Caco-2 (cell line): Measurements from ENCODE around the gene RPS6KA2. TPM values are rescaled to one million over a fixed set of nuclear protein-coding genes. Genes with fewer than 3 reads are reported as not detected.

Experiments
- BruUV-seq: library from RNA; stranded (reverse); fragments of 400-500 nt; replicated peaks from 2 replicates; lab custom pipeline; 2021; lab: Mats Ljungman, UMichigan
- CTCF ChIA-PET: fragments of 300-600 bp; sonication (Branson Sonifier 250); formaldehyde crosslinking; loops from one replicate; lab custom pipeline; 2022; ENCODE audit warnings: antibody characterized with exemption; lab: Charles Lee
- POLR2A ChIA-PET: fragments of 300-600 bp; sonication (Branson Sonifier 250); formaldehyde crosslinking; loops from one replicate; lab custom pipeline; 2022; ENCODE audit warnings: antibody characterized with exemption; lab: Charles Lee
- DNase-seq, 2 experiments: peaks; one replicate each; pipeline versions ENCODE4 v3.0.0 to v3.0.0-alpha.2; 2020 to 2022
- H3K27me3 ChIP-seq: replicated peaks from 2 replicates; pipeline ENCODE4 v1.6.0; 2011; ENCODE audit warnings: low read length; ENCODE audit not compliant: control insufficient read depth, insufficient read depth
- H3K36me3 ChIP-seq: 2 replicates; pipeline ENCODE4 v1.5.1; 2011; ENCODE audit warnings: low read length; ENCODE audit not compliant: control insufficient read depth, insufficient read depth
- H3K4me1 ChIP-seq: fragments of 250-450 bp; sonication (Bioruptor Pico); 2 replicates; pipeline ENCODE4 v1.5.1; 2020; ENCODE audit warnings: mild to moderate bottlenecking
- H3K4me3 ChIP-seq: 2 replicates; pipeline ENCODE4 v1.5.1; 2011; ENCODE audit warnings: low read depth, mild to moderate bottlenecking, control low read depth, low read length
- H3K9me3 ChIP-seq: fragments of 250-450 bp; sonication (Bioruptor Pico); 2 replicates; pipeline ENCODE4 v1.5.1; 2020; ENCODE audit warnings: mild to moderate bottlenecking, moderate library complexity
- H3K27ac Mint-ChIP-seq: one replicate; pipeline ENCODE4 v1.8.0; 2022; ENCODE audit warnings: mixed read lengths; ENCODE audit not compliant: unreplicated experiment
- H3K27me3 Mint-ChIP-seq: one replicate; pipeline ENCODE4 v1.8.0; 2022; ENCODE audit warnings: mixed read lengths; ENCODE audit not compliant: insufficient read depth, unreplicated experiment
- H3K36me3 Mint-ChIP-seq: one replicate; pipeline ENCODE4 v1.8.0; 2022; ENCODE audit warnings: mild to moderate bottlenecking, mixed read lengths; ENCODE audit not compliant: insufficient read depth, unreplicated experiment
- H3K4me1 Mint-ChIP-seq: one replicate; pipeline ENCODE4 v1.8.0; 2022; ENCODE audit warnings: low read depth, mixed read lengths; ENCODE audit not compliant: unreplicated experiment
- H3K4me3 Mint-ChIP-seq: one replicate; pipeline ENCODE4 v1.8.0; 2022; ENCODE audit warnings: mild to moderate bottlenecking, moderate library complexity, mixed read lengths; ENCODE audit not compliant: unreplicated experiment
- H3K9me3 Mint-ChIP-seq: one replicate; pipeline ENCODE4 v1.8.0; 2022; ENCODE audit warnings: mixed read lengths; ENCODE audit not compliant: unreplicated experiment
- CTCF ChIP-seq, 2 experiments: fragments of 200-600 bp in 1 of 2; IDR thresholded peaks; 1 replicate in 1 of 2; 2 replicates in 1 of 2; pipeline versions ENCODE4 v1.5.1 to v1.8.0; 2011 to 2022; ENCODE audit warnings: antibody characterized with exemption in 1 of 2, control low read depth in 1 of 2, inconsistent platforms in 1 of 2, low read depth in 1 of 2, low read length in 1 of 2, mild to moderate bottlenecking in 1 of 2, moderate library complexity in 1 of 2; ENCODE audit not compliant: insufficient read depth in 1 of 2, severe bottlenecking in 1 of 2, unreplicated experiment in 1 of 2
- intact Hi-C: fragments of 100-400 bp; cut with micrococcal nuclease; formaldehyde crosslinking; loops from one replicate; pipeline ENCODE4 v1.10.0; 2022; ENCODE audit not compliant: unreplicated experiment
- total RNA-seq: library from RNA; stranded (reverse); gene quantifications from 2 replicates; pipeline ENCODE4 v1.2.3, GENCODE V29; 2022

The RPS6KA2 gene
- total RNA-seq, 1 experiment from 2014 or later, result 5.6 TPM

GRCh38 chr6:166608774-166609173, 18.3 kb downstream of the RPS6KA2 start:
- no peak for DNase-seq
- Mint-ChIP-seq H3K4me3 (no peak overlapping the region), H3K9me3 (no peaks in the 10 kb centered on the region), H3K36me3 (no peaks in the 10 kb centered on the region), H3K4me1 (no peaks in the 10 kb centered on the region), H3K27ac (no peak overlapping the region), H3K27me3 (peaks cover 5% of the 10 kb centered on the region)
- no TSS peak for BruUV-seq
- intact Hi-C loops, result no loop called here
- H3K9me3 ChIP-seq, result no peaks in the 10 kb centered on the region
- H3K4me3 ChIP-seq, result no peak overlapping the region
- no peaks in the 10 kb centered on the region for H3K36me3 ChIP-seq
- no peaks in the 10 kb centered on the region for H3K4me1 ChIP-seq
- H3K27me3 ChIP-seq, result no peaks in the 10 kb centered on the region; the same call in 1 of the 2 replicates
- no peak for TF ChIP-seq CTCF (IDR thresholded peaks at IDR 0.05; ENCODE audit: insufficient read depth in 1 of 2, low read depth in 1 of 2, low read length in 1 of 2, severe bottlenecking in 1 of 2, unreplicated experiment in 1 of 2)
- ChIA-PET CTCF (no interaction called here), POLR2A (no interaction called here)

GRCh38 chr6:166605752-166606151, 21.3 kb downstream of the RPS6KA2 start:
- H3K36me3 Mint-ChIP-seq, result no peaks in the 10 kb centered on the region
- POLR2A ChIA-PET, result no interaction called here
- no peaks in the 10 kb centered on the region for H3K9me3 Mint-ChIP-seq
- H3K4me3 Mint-ChIP-seq, result no peak overlapping the region
- H3K27me3 Mint-ChIP-seq, result peaks cover 11% of the 10 kb centered on the region
- BruUV-seq, result no TSS peak
- DNase-seq, result no peak
- intact Hi-C loops, result no loop called here
- H3K4me1 Mint-ChIP-seq, result no peaks in the 10 kb centered on the region
- H3K36me3 ChIP-seq, result no peaks in the 10 kb centered on the region
- CTCF ChIA-PET, result no interaction called here
- no peak overlapping the region for H3K27ac Mint-ChIP-seq
- H3K27me3 ChIP-seq, result no peaks in the 10 kb centered on the region; the same call in none of the 2 replicates
- H3K4me3 ChIP-seq, result no peak overlapping the region
- H3K9me3 ChIP-seq, result no peaks in the 10 kb centered on the region
- H3K4me1 ChIP-seq, result no peaks in the 10 kb centered on the region
- no peak for TF ChIP-seq CTCF (IDR thresholded peaks at IDR 0.05; ENCODE audit: insufficient read depth in 1 of 2, low read depth in 1 of 2, low read length in 1 of 2, severe bottlenecking in 1 of 2, unreplicated experiment in 1 of 2)

GRCh38 chr6:166604911-166605310, 22.1 kb downstream of the RPS6KA2 start:
- no peaks in the 10 kb centered on the region; the same call in none of the 2 replicates for H3K27me3 ChIP-seq
- H3K4me1 ChIP-seq, result no peaks in the 10 kb centered on the region
- no peaks in the 10 kb centered on the region for H3K9me3 Mint-ChIP-seq
- no peaks in the 10 kb centered on the region for H3K36me3 ChIP-seq
- H3K9me3 ChIP-seq, result no peaks in the 10 kb centered on the region
- ChIA-PET CTCF (no interaction called here), POLR2A (interaction anchor here (0.5 kb wide), 1 partner anchor 21 kb away, joined by 3 read pairs; no protein-coding TSS in a partner anchor)
- no peak for DNase-seq
- no peak overlapping the region for H3K4me3 ChIP-seq
- no TSS peak for BruUV-seq
- intact Hi-C loops, result no loop called here
- H3K4me1 Mint-ChIP-seq, result no peaks in the 10 kb centered on the region
- H3K27ac Mint-ChIP-seq, result no peak overlapping the region
- TF ChIP-seq CTCF (IDR thresholded peaks at IDR 0.05; ENCODE audit: insufficient read depth in 1 of 2, low read depth in 1 of 2, low read length in 1 of 2, severe bottlenecking in 1 of 2, unreplicated experiment in 1 of 2), result no peak
- peaks cover 11% of the 10 kb centered on the region for H3K27me3 Mint-ChIP-seq
- no peak overlapping the region for H3K4me3 Mint-ChIP-seq
- H3K36me3 Mint-ChIP-seq, result no peaks in the 10 kb centered on the region
